ENCODE data around the gene ALPG.

DNA sequence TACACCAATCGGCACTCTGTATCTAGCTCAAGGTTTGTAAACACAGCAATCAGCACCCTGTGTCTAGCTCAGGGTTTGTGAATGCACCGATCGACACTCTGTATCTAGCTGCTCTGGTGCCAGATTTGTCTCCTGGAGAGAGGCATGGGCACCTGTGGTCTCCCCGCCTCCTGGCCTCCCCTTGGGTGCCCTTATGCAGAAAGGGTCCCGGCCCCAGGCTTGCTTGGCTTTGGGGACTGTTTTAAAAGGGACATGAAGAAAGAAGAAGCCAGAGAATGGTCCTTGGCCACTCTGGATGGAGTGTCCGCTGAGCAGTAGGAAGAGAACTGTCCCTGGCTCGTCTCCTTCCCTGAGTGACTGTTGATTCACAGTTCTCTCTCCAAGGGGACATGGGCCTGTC is 39.6 kb upstream of the ALPG start:
- TF ChIP-seq, protein P1, sequence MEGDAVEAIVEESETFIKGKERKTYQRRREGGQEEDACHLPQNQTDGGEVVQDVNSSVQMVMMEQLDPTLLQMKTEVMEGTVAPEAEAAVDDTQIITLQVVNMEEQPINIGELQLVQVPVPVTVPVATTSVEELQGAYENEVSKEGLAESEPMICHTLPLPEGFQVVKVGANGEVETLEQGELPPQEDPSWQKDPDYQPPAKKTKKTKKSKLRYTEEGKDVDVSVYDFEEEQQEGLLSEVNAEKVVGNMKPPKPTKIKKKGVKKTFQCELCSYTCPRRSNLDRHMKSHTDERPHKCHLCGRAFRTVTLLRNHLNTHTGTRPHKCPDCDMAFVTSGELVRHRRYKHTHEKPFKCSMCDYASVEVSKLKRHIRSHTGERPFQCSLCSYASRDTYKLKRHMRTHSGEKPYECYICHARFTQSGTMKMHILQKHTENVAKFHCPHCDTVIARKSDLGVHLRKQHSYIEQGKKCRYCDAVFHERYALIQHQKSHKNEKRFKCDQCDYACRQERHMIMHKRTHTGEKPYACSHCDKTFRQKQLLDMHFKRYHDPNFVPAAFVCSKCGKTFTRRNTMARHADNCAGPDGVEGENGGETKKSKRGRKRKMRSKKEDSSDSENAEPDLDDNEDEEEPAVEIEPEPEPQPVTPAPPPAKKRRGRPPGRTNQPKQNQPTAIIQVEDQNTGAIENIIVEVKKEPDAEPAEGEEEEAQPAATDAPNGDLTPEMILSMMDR (optimal IDR thresholded peaks at IDR 0.05 in 1 of 3, IDR thresholded peaks at IDR 0.05 in 1 of 3, conservative IDR thresholded peaks at IDR 0.05 in 1 of 3; ENCODE audit: extremely low read depth in 1 of 3, insufficient read depth in 2 of 3, low read length in 3 of 3), result no peak
- TF ChIP-seq EZH2 (IDR thresholded peaks at IDR 0.05; ENCODE audit: low read length), result no peak
